GM18520 (cell line): ENCODE data around the gene PRPF6.
A peak's percentile ranks its signal among the peaks of the same experiment; 100 is the strongest.
"Not testable (repeated sequence)": the region's sequence is repeated elsewhere in the genome, so short reads cannot be mapped to it uniquely, and the experiment has no call there.

Experiments used
- ATAC-seq: cut with Tn5 transposase; IDR thresholded peaks from one replicate; pipeline ENCODE4 v1.9.1; 2021; ENCODE audit not compliant: unreplicated experiment

PRPF6 gene

DNA sequence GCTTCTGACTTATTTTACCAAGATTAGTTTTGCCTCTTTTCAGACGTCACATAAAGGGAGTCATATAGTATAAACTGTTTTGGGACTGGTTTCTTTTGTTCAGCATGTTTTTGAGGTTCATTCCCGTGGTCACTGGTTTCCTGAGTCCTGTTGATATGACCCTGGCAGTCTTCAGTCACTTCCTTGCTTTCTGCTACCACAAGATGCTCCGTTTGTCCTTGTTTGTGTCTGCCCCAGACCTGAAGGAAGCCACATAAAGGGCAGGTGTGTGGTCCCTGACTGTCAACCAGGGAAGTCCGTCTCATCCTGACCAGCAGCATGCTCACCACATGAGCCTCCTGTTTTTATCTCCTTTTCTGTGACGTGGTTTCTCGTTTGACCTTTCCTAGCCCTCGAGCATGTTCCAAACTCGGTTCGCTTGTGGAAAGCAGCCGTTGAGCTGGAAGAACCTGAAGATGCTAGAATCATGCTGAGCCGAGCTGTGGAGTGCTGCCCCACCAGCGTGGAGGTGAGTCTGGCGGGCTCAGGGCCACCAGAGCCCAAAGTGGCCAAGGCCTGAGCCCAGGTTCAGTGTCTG lies 29.0 kb downstream of the PRPF6 start:
- ATAC-seq: no peak

DNA sequence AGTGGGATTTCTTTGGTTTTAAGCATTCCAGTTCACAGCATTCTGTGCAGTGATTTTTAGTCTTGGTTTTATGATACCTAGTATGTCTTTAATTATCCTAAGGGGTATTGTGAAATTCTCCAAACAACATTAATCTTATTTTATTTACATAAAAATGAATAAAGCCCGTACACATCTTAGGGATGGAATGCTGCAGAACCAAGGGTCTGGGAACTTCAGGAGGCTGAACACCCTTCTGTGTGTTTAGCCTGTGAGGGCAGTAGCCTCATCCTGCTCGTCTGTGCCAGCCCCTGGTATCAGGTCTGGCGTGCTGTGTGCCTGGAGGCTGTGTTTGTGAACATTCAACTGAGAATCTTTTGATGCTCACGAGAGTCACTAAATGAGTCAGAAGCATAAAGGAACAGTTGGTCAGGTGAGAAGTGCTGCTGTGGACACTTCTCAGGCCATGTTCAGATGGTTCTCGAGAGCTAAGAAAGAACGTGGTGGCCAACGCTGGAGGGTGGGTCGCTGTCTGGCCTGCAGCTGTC lies 29.8 kb downstream of the PRPF6 start:
- peak; percentile 40 for ATAC-seq

DNA sequence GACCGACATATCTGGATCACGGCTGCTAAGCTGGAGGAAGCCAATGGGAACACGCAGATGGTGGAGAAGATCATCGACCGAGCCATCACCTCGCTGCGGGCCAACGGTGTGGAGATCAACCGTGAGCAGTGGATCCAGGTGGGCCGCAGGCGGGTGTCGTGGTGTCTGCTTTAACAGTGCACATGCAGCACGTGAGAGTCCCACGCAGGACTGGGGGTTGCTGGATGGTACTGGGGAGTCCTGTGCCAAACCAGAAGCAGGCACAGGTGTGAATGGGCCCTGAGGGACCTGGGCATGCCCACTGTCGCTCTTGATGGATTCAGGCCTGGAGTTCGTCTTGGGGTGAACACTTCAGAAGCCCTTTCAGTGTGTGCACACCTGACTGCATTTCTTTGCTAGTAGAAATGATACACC lies 30.4 kb downstream of the PRPF6 start:
- ATAC-seq: no peak

DNA sequence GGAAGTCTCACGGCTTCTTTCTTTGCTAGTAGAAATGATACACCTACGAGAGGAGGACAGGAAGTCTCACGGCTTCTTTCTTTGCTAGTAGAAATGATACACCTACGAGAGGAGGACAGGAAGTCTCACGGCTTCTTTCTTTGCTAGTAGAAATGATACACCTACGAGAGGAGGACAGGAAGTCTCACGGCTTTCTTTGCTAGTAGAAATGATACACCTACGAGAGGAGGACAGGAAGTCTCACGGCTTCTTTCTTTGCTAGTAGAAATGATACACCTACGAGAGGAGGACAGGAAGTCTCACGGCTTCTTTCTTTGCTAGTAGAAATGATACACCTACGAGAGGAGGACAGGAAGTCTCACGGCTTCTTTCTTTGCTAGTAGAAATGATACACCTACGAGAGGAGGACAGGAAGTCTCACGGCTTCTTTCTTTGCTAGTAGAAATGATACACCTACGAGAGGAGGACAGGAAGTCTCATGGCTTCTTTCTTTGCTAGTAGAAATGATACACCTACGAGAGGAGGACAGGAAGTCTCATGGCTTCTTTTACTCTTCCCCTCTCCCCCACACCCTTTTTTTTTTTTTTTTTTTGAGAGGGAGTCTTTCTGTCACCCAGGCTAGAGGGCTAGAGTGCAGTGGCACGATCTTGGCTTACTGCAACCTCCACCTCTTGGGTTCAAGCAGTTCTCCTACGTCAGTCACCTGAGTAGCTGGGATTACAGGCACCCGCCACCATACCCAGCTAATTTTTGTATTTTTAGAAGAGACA lies 31.6 kb downstream of the PRPF6 start:
- not testable (repeated sequence) for ATAC-seq

DNA sequence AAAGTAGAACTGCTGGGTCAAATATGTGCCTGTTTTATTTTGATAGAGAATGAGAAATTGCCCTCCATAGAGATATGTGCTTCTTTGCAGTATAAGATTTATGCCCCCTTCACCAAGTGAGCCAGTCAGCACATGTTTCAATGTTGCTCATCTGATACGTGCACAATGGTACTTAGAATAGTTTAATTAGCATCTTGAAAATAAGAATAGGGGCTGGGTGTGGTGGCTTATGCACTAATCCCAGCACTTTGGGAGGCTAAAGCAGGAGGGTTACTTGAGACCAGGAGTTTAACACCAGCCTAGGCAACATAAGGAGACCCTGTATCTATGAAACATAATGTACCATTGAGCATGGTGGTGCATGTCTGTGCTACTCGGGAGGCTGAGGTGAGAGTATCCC lies 34.7 kb downstream of the PRPF6 start:
- no peak for ATAC-seq

DNA sequence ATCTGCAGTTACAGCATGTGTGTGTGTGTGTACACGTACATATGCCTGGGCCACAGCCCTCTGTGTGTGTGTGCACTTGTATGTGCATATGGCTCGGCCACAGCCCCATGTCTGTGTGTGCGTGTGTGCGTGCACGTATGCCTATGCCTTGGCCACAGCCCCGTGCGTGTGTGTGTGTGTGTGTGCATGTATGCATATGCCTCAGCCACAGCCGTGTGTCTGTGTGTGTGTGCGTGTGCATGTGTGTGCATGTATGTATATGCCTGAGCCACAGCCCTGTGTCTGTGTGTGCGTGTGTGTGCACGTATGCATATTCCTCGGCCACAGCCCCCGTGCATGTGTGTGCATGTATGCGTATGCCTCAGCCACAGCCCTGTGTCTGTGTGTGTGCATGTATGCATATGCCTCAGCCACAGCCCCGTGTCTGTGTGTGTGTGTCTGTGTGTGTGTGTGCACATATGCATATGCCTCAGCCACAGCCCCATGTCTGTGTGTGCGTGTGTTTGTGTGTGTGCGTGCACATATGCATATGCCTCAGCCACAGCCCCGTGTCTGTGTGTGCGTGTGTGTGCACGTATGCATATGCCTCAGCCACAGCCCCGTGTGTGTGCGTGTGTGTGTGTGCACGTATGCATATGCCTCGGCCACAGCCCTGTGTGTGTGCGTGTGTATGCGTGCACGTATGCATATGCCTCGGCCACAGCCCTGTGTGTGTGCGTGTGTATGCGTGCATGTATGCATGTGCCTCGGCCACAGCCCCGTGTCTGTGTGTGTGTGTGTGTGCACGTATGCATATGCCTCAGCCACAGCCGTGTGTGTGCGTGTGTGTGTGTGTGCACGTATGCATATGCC lies 40.4 kb downstream of the PRPF6 start:
- no peak for ATAC-seq

DNA sequence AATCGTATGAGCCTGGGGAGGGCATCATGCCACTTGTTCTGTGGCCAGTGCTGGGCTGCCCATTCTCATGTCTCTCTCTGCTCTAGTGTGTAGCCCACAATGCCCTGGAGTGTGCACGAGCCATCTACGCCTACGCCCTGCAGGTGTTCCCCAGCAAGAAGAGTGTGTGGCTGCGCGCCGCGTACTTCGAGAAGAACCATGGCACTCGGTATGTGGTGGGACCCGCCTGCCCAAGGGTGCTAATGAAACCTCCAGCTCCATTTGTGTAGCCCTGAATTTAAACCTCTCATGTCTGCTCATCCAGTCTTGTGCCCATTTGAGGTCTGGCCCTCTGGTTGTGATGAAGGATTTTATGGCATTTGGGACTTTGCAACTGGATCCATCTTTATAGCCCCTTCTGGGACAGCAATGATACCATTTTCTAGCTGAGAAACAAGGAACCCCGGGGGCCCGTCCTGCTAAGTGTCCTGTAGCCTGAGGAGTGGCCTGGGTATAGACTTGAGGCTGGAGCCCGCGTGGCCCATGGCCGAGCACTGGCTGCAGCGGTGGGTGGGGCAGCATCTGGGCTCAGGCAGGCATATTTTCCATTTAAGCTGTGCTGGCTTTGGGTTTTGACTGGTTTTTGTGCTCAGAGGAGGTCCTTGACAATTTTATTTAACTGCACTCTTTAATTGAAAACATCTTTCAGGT lies 41.9 kb downstream of the PRPF6 start:
- ATAC-seq: no peak

DNA sequence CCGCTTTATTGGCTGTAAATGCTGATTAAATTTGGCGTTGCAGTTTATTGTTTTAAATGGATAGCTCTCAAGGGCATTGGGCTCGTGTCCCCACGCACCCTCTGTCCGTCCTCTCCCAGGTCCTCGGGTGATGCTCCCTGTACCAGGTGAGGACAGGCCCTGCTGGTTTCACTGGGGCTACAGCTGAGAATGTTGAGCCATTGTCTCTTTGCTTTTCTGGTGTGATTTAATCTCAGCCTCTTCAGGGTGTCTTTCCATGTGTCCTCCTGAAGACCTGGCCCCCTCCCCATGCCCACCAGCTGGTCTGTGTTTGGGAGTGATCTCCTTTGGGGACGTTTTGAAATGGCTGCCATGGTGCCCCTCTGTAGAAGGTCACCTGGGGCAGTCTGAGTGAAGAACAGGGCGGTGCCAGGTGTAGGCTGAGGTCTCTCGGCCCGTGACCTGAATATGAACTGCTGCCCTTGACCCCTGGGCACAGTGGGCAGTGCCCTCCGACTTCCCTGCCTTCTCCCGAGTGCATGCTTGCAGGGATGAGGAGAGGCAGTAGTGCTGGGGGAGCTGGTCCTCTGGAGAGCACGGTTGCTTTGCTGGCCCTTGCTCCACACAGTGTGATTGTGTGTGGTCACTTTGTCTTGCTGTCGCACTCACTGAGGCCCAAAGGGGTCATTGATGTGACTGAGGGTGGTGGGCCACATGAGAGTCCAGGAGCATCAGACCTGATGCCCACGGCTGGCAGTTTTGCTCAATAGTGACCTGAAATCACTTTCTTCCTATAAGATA lies 42.6 kb downstream of the PRPF6 start:
- no peak for ATAC-seq

DNA sequence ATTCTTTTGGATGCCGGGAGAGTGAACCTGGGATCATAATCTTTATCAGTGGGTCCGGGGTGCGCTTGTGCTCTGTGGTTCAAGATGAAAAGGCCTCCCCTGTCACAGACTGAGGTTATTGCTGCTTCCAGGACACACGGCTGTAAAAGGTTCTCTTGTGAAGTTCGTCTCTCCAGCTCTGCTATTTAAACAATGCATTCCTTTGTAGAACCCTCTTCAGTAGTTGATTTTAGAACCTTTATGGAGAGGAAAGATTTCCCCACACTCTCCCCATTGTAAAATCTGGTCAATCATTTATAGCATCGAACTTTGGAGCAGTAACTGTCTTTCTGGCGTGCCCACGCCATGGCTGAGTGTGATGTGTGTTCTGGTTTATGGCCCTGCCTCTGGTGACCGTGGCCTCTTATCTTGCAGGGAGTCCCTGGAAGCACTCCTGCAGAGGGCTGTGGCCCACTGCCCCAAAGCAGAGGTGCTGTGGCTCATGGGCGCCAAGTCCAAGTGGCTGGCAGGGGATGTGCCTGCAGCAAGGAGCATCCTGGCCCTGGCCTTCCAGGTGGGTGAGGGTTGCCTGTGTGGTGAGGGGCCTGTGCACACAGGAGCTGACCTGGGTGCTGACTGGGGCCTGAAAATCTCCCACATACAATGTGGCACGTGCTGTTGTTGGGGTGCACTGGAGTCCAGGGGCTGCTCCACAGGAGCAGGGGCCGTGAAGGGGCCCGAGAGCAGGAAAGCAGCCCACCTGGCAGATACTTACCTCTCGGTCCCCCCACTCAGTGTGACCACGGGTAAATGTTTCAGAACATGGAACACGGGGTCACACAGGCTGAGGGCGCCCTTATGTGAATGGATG lies 43.4 kb downstream of the PRPF6 start:
- ATAC-seq: no peak

DNA sequence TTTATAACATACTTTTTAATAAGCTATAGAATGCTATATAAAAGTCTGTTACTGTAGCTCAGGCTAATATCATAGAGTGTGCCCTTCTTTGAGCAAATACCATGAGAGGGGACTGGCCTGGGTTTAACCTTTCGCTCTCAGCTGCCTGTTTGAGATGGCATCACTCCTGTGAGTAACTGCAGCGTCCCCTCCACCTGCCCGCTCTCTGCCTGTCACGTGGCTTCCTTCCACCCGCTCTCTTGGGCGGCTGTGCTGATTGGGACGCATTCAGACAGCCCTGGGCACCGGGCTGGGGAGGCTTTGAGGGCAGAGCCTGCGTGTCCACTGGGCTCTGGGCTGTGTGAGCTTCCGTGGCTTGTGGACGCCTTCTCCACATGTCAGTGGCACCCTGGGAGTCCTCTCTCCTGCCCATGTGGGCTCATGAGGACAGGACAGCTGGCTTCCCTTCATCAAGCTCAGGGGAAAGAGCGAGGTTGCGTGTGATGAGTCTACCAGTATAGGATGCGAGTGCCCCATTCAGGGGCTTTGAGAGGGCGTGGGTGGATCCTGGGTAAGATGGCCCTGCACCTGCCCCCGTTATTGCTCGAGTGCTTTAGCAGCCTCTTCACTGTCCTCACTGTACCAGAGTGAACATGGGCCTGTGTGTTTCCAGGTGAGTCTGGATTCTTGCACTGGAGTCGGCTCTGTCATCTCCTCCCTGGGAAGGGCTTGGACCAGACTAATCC lies 44.3 kb downstream of the PRPF6 start:
- ATAC-seq: no peak

DNA sequence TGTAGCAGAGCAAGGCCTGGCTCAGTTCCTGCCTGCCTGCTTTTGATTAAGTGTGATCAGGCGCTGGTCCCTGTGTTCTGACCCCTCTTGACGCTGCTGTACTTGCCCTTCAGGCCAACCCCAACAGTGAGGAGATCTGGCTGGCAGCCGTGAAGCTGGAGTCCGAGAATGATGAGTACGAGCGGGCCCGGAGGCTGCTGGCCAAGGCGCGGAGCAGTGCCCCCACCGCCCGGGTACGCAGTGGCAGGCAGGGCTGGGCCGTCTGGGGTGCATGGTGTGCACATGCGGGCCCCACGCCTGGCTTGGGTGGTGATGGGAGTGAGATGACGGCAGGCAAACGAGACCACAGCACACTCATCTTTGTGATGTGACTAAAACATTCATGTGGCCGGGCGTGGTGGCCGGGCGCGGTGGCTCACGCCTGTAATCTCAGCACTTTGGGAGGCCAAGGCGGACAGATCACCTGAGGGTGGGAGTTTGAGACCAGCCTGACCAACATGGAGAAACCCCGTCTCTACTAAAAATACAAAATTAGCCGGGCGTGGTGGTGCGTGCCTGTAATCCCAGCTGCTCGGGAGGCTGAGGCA lies 45.0 kb downstream of the PRPF6 start:
- ATAC-seq: no peak

DNA sequence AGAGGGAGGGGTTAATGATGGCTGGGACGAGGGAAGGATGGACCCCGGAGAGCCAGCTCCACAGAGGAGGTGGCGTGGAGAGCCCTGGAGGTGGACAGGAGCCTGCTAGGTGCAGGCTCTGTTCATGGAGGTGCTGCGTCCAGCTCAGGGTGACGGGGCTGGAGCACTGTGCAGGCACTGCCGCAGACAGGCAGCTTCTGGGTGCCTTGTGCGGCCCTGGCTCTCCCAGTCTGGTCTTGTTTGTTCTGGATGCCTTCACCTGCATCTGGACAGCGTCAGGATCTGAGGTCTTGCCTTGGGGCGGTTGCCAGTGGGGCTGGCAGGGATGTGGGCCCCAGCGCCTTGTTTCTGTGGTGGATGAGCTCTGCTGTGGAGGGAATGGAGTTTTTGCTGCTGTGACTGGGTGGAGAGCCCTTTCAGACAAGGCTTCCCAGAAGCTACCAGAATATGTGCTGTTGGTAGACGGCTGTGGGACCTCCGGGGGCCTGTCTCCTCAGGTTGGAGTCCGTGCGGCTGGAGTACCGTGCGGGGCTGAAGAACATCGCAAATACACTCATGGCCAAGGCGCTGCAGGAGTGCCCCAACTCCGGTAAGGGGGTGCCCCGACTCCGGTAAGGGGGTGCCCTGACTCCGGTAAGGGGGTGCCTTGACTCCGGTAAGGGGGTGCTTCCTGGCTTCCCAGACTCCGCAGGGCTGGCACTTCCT lies 47.2 kb downstream of the PRPF6 start:
- no peak for ATAC-seq

DNA sequence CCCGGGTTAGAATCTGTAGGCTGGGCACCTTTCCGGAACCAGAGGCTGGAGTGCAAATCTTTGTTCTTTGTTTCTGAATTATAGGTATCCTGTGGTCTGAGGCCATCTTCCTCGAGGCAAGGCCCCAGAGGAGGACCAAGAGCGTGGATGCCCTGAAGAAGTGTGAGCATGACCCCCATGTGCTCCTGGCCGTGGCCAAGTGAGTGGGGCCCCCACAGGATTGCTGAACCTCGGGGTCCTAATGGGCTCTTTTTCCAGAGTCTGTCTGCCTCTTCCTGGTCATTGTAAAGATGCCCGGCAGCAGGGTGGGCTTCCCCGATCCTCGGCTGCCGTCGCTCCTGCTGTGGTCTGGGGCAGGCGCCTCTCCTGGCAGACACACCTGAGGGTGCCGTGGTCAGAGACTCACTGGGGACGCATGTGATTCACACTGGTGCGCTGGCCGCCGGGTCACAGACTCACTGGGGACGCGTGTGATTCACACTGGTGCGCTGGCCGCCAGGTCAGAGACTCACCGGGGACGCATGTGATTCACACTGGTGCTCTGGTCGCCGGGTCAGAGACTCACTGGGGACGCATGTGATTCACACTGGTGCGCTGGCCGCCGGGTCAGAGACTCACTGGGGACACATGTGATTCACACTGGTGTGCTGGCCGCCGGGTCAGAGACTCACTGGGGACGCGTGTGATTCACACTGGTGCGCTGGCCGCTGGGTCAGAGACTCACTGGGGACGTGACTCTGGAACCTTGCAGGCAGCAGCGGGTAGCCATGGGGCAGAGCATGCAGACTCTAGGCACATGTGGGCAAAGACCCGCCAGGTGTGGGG lies 48.6 kb downstream of the PRPF6 start:
- ATAC-seq: no peak

DNA sequence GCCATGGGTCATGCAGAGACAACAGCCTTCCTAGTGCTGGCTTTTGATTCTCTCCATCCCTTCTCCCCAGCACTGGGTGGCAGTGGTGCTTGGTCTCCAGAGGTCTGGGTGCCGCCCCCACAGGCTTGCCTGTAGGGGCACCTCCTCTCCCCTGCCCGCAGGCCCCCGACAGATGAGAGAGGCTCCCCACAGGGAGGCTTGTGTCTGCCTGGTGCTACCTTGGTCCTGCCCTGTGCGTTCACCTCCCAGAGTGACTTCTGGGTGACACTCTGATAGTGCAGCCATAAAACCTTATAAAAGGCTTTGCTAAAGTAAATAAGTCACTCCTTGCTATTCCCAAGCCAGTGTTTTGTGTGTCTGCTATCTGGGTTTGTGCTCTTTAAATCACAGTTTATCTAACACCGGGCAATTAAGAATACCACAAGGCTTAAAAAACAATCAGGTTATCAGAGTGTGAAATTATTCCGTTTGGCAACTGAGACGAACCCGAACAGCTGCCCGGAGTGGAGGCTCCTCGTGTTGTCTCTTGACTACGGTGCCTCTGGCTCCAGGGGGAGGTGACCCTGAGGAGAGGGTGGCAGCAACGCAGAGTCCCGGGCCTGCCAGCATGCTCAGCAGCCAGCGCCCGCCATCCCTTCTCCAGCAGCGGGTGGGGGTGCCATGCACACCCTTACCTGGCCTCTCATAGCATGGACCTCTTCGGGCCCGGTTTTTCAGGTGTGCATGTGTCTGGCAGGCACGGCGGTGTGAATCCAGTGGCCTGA lies 49.6 kb downstream of the PRPF6 start:
- no peak for ATAC-seq

DNA sequence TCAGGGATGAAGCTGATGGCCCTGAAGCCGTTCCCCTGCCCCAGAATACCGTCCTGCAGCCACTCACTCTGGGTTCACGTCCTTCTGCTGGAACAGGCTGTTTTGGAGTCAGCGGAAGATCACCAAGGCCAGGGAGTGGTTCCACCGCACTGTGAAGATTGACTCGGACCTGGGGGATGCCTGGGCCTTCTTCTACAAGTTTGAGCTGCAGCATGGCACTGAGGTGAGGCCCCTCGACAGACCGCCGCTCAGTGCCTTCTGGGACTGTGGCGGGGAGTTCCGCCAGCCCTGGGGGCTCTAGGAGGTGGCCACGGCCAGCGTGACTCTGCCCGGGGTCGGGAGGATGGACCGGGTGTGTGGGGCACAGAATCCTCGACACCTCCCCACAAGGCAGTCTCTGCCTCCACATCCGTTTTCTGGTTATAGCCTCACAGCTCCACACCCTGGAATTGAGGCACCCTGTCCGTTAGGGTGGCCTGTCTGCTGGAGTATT lies 50.9 kb downstream of the PRPF6 start:
- ATAC-seq: no peak
